HCT116 (cell line): ENCODE data around the gene GIPR. TPM values are rescaled to one million over a fixed set of nuclear protein-coding genes. Genes with fewer than 3 reads are reported as not detected.

ENCODE experiments used
- ATAC-seq: fragments of 200-7000 bp; cut with Tn5 transposase; 2 replicates; pipeline ENCODE4 v1.9.1; 2020; ENCODE audit warnings: mild to moderate bottlenecking, moderate library complexity
- BruUV-seq: library from RNA; stranded (reverse); fragments of 400-500 nt; replicated peaks from 2 replicates; lab custom pipeline; 2021; lab: Mats Ljungman, UMichigan
- CTCF ChIA-PET: fragments of 300-600 bp; sonication (Branson Sonifier 250); formaldehyde crosslinking; loops from one replicate; lab custom pipeline; 2021; ENCODE audit warnings: antibody characterized with exemption; lab: Charles Lee
- POLR2A ChIA-PET: fragments of 300-600, 350-600 bp; sonication (Branson Sonifier 250); formaldehyde crosslinking; loops from one replicate; lab custom pipeline; 2021; ENCODE audit warnings: antibody characterized with exemption; lab: Charles Lee
- RAD21 ChIA-PET, 2 experiments: fragments of 300-600 bp; sonication (Branson Sonifier 250); formaldehyde crosslinking; loops; one replicate each; lab custom pipeline; 2023; ENCODE audit warnings: low total read pairs in 2 of 2; ENCODE audit not compliant: uncharacterized antibody in 2 of 2, unreplicated experiment in 2 of 2, low non-redundant PET in 1 of 2; lab: Charles Lee
- DNase-seq: peaks from one replicate; pipeline ENCODE4 v3.0.0-alpha.2; 2010; ENCODE audit warnings: low read depth, low spot score
- H2AFZ ChIP-seq: fragments of 200-600 bp; shearing (Covaris generic), sonication (generic); 2 replicates; pipeline ENCODE4 v1.6.1; 2017; ENCODE audit warnings: low read depth, mixed run types, mixed read lengths, antibody characterized with exemption, low read length; ENCODE audit not compliant: poor library complexity, severe bottlenecking
- H3K27ac ChIP-seq: 2 replicates; pipeline ENCODE4 v1.5.1; 2012; ENCODE audit warnings: low read depth, low read length
- H3K27me3 ChIP-seq: fragments of 200-600 bp; sonication (generic); 2 replicates; pipeline ENCODE4 v1.6.1; 2016; ENCODE audit warnings: mixed run types, low read length, mixed read lengths; ENCODE audit not compliant: insufficient read depth
- H3K36me3 ChIP-seq, 2 experiments: fragments of 200-500 bp in 1 of 2; fragments of 200-600 bp in 1 of 2; sonication (Bioruptor generic) in 1 of 2; sonication (generic) in 1 of 2; 2 replicates each; pipeline versions ENCODE4 v1.5.1 to v1.6.1; 2014 to 2016; ENCODE audit warnings: low read length in 2 of 2, inconsistent platforms in 1 of 2, mixed read lengths in 1 of 2, mixed run types in 1 of 2; ENCODE audit not compliant: insufficient read depth in 2 of 2, control insufficient read depth in 1 of 2
- H3K4me1 ChIP-seq, 2 experiments: fragments of 200-600 bp in 1 of 2; sonication (generic) in 1 of 2; 2 replicates each; pipeline versions ENCODE4 v1.5.1 to v1.6.1; 2012 to 2017; ENCODE audit warnings: low read length in 2 of 2, inconsistent platforms in 1 of 2, mild to moderate bottlenecking in 1 of 2, mixed read lengths in 1 of 2, mixed run types in 1 of 2, moderate library complexity in 1 of 2; ENCODE audit not compliant: insufficient read depth in 2 of 2, control insufficient read depth in 1 of 2
- H3K4me2 ChIP-seq: fragments of 200-600 bp; sonication (generic); 2 replicates; pipeline ENCODE4 v1.6.1; 2017; ENCODE audit warnings: mixed run types, low read length, mixed read lengths
- H3K4me3 ChIP-seq, 2 experiments: fragments of 200-600 bp in 1 of 2; sonication (generic) in 1 of 2; replicated peaks in 1 of 2; 2 replicates each; pipeline ENCODE4 v1.5.1; 2011 to 2016; ENCODE audit warnings: low read length in 2 of 2, control low read depth in 1 of 2, low read depth in 1 of 2, mild to moderate bottlenecking in 1 of 2, mixed read lengths in 1 of 2, mixed run types in 1 of 2
- H3K79me2 ChIP-seq: fragments of 200-600 bp; sonication (generic); 2 replicates; pipeline ENCODE4 v1.6.1; 2017; ENCODE audit warnings: mild to moderate bottlenecking, mixed run types, low read length, moderate library complexity, mixed read lengths; ENCODE audit not compliant: insufficient read depth
- H3K9ac ChIP-seq: fragments of 200-600 bp; sonication (generic); 2 replicates; pipeline ENCODE4 v1.6.1; 2016; ENCODE audit warnings: low read length, mixed read lengths
- H3K9me2 ChIP-seq: fragments of 200-600 bp; sonication (generic), shearing (Covaris generic); 2 replicates; pipeline ENCODE4 v1.6.1; 2017; ENCODE audit warnings: mixed run types, mild to moderate bottlenecking, moderate library complexity; ENCODE audit not compliant: insufficient read depth
- H3K9me3 ChIP-seq, 2 experiments: fragments of 200-500 bp in 1 of 2; fragments of 200-600 bp in 1 of 2; sonication (Bioruptor generic) in 1 of 2; sonication (generic) in 1 of 2; 2 replicates each; pipeline ENCODE4 v1.6.1; 2014 to 2017; ENCODE audit warnings: low read length in 2 of 2, mixed read lengths in 2 of 2, inconsistent platforms in 1 of 2, low read depth in 1 of 2, mild to moderate bottlenecking in 1 of 2, mixed run types in 1 of 2, moderate library complexity in 1 of 2; ENCODE audit not compliant: control insufficient read depth in 1 of 2, insufficient read depth in 1 of 2
- H4K20me1 ChIP-seq: fragments of 200-600 bp; sonication (generic), shearing (Covaris generic); 2 replicates; pipeline ENCODE4 v1.6.1; 2017; ENCODE audit warnings: mixed run types, mild to moderate bottlenecking, moderate library complexity; ENCODE audit not compliant: insufficient read depth
- CEBPB ChIP-seq: IDR thresholded peaks from 2 replicates; pipeline ENCODE4 v1.6.1; 2012; ENCODE audit warnings: low read depth
- EGR1 ChIP-seq: IDR thresholded peaks from 2 replicates; pipeline ENCODE4 v1.6.1; 2012; ENCODE audit warnings: low read depth
- ELF1 ChIP-seq: IDR thresholded peaks from 2 replicates; pipeline ENCODE4 v1.6.1; 2012; ENCODE audit warnings: low read depth, borderline replicate concordance
- FOSL1 ChIP-seq: IDR thresholded peaks from 2 replicates; pipeline ENCODE4 v1.6.1; 2012; ENCODE audit warnings: low read depth
- JUND ChIP-seq: IDR thresholded peaks from 2 replicates; pipeline ENCODE4 v1.6.1; 2012
- POLR2A ChIP-seq: IDR thresholded peaks from 2 replicates; pipeline ENCODE4 v1.7.0; 2011; ENCODE audit warnings: borderline replicate concordance; ENCODE audit not compliant: insufficient read depth, insufficient read length; ENCODE audit errors: extremely low read depth
- RAD21 ChIP-seq: IDR thresholded peaks from 2 replicates; pipeline ENCODE4 v1.6.1; 2012; ENCODE audit warnings: low read depth, mild to moderate bottlenecking
- REST ChIP-seq: IDR thresholded peaks from 2 replicates; pipeline ENCODE4 v1.6.1; 2012; ENCODE audit warnings: low read depth
- SIN3A ChIP-seq: IDR thresholded peaks from 2 replicates; pipeline ENCODE4 v1.6.1; 2012; ENCODE audit warnings: low read depth
- SP1 ChIP-seq: IDR thresholded peaks from 2 replicates; pipeline ENCODE4 v1.6.1; 2012; ENCODE audit warnings: low read depth
- YY1 ChIP-seq: IDR thresholded peaks from 2 replicates; pipeline ENCODE4 v1.6.1; 2011; ENCODE audit warnings: low read length, low read depth, moderate library complexity, mild to moderate bottlenecking; ENCODE audit not compliant: insufficient replicate concordance; ENCODE audit errors: extremely low read depth
- ZBTB33 ChIP-seq: IDR thresholded peaks from 2 replicates; pipeline ENCODE4 v1.6.1; 2011; ENCODE audit warnings: mild to moderate bottlenecking, low read length, moderate library complexity; ENCODE audit not compliant: insufficient replicate concordance; ENCODE audit errors: extremely low read depth
- ZFX ChIP-seq: fragments of 450-650 bp; IDR thresholded peaks from 2 replicates; pipeline ENCODE4 v1.6.1; 2017
- intact Hi-C: fragments of 100-400 bp; cut with micrococcal nuclease; formaldehyde crosslinking; loops from 2 replicates; pipeline ENCODE4 v1.10.0; 2022
- total RNA-seq: library from RNA; stranded (reverse); gene quantifications from one replicate; pipeline ENCODE4 v1.2.1, GENCODE V29; 2021; ENCODE audit not compliant: unreplicated experiment

The GIPR gene
- total RNA-seq, 1 experiment from 2014 or later = 14.1 TPM

GRCh38 chr19:45621389-45621788, 46.6 kb upstream of the GIPR start:
- TF ChIP-seq EGR1 = no peak
- TF ChIP-seq POLR2A = no peak
- no peak for TF ChIP-seq SP1
- no peak for TF ChIP-seq RAD21
- no peak for TF ChIP-seq YY1
- TF ChIP-seq CEBPB = no peak
- TF ChIP-seq FOSL1 = no peak
- no peak for TF ChIP-seq ELF1
- no peak for TF ChIP-seq ZBTB33
- no peak for ATAC-seq
- H3K36me3 ChIP-seq = peaks cover 13 to 15% of the 10 kb centered on the region in 2 experiments; a peak in 3 of 4 replicates
- H4K20me1 ChIP-seq = no peaks in the 10 kb centered on the region
- H3K9me2 ChIP-seq = no peaks in the 10 kb centered on the region
- RAD21 ChIA-PET = no interaction called here
- H3K4me2 ChIP-seq = no peak overlapping the region
- H3K9me3 ChIP-seq = no peaks in the 10 kb centered on the region
- no peak overlapping the region for H3K4me3 ChIP-seq
- BruUV-seq = no TSS peak
- H3K27ac ChIP-seq = no peak overlapping the region
- CTCF ChIA-PET = no interaction called here
- H3K9ac ChIP-seq = no peak overlapping the region
- no peak overlapping the region for H2AFZ ChIP-seq
- intact Hi-C loops = no loop called here
- POLR2A ChIA-PET = no interaction called here
- H3K27me3 ChIP-seq = no peaks in the 10 kb centered on the region
- H3K79me2 ChIP-seq = no peaks in the 10 kb centered on the region
- DNase-seq = no peak
- H3K4me1 ChIP-seq = peaks cover 4 to 7% of the 10 kb centered on the region in 2 experiments; a peak in 3 of 4 replicates

GRCh38 chr19:45621976-45622503, 46.0 kb upstream of the GIPR start:
- Histone ChIP-seq H3K79me2 (no peaks in the 10 kb centered on the region), H4K20me1 (no peaks in the 10 kb centered on the region), H3K4me3 (no peak overlapping the region), H3K9me2 (no peaks in the 10 kb centered on the region), H3K9ac (no peak overlapping the region), H3K4me2 (no peak overlapping the region), H3K4me1 (peaks cover 0 to under 1% of the 10 kb centered on the region in 2 experiments; a peak in 1 of 4 replicates), H3K36me3 (peaks cover 13 to 15% of the 10 kb centered on the region in 2 experiments; a peak in 3 of 4 replicates), H2AFZ (no peak overlapping the region), H3K27ac (no peak overlapping the region), H3K27me3 (no peaks in the 10 kb centered on the region), H3K9me3 (no peaks in the 10 kb centered on the region)
- DNase-seq (no peak), ATAC-seq (no peak)
- intact Hi-C loops = no loop called here
- TF ChIP-seq REST = no peak
- no peak for TF ChIP-seq RAD21
- no peak for TF ChIP-seq ZBTB33
- TF ChIP-seq JUND = no peak
- no peak for TF ChIP-seq SIN3A
- no peak for TF ChIP-seq FOSL1
- no peak for TF ChIP-seq ZFX
- ChIA-PET POLR2A (no interaction called here), RAD21 (no interaction called here), CTCF (no interaction called here)
- no TSS peak for BruUV-seq
